Effector memory CD4-positive, alpha-beta T cell (primary cell): ENCODE measurements around the gene YWHAG.
"Not testable (repeated sequence)": the region's sequence is repeated elsewhere in the genome, so short reads cannot be mapped to it uniquely, and the experiment has no call there.

ENCODE experiments used
- DNase-seq, 3 donors: peaks; one replicate each; pipeline ENCODE4 v3.0.0-alpha.2; 2020
- H3K27ac ChIP-seq: 2 replicates; pipeline ENCODE4 v1.7.0; 2013; ENCODE audit warnings: mild to moderate bottlenecking, low read length, moderate library complexity; ENCODE audit not compliant: insufficient read depth, poor library complexity, severe bottlenecking
- H3K27me3 ChIP-seq: replicated peaks from 2 replicates; pipeline ENCODE4 v1.7.0; 2013; ENCODE audit warnings: mild to moderate bottlenecking, low read length; ENCODE audit not compliant: insufficient read depth, control insufficient read depth, poor library complexity, severe bottlenecking
- H3K36me3 ChIP-seq: 2 replicates; pipeline ENCODE4 v1.7.0; 2013; ENCODE audit warnings: mild to moderate bottlenecking, low read length, moderate library complexity; ENCODE audit not compliant: control insufficient read depth, insufficient read depth
- H3K4me1 ChIP-seq: 2 replicates; pipeline ENCODE4 v1.7.0; 2013; ENCODE audit warnings: low read length, mild to moderate bottlenecking; ENCODE audit not compliant: control insufficient read depth, insufficient read depth, poor library complexity, severe bottlenecking
- H3K4me3 ChIP-seq: 2 replicates; pipeline ENCODE4 v1.7.0; 2013; ENCODE audit warnings: low read length, low read depth, mild to moderate bottlenecking; ENCODE audit not compliant: insufficient read depth, poor library complexity, severe bottlenecking
- H3K9me3 ChIP-seq: 2 replicates; pipeline ENCODE4 v1.7.0; 2013; ENCODE audit warnings: mild to moderate bottlenecking, low read length, moderate library complexity; ENCODE audit not compliant: control insufficient read depth

Gene YWHAG

DNA sequence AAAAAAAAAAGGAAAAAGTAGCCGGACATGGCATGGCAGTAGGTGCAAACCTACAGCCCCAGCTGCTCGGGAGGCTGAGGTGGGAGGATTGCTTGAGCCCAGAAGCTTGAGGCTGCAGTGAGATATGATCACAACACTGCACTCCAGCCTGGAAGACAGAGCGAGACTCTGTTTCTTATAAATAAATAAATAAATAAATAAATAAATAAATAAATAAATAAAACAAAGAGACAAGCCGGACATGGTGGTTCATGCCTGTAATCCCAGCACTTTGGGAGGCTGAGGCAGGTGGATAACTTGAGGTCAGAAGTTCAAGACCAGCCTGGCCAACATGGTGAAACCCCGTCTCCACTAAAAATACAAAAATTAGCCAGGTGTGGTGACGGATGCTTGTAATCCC is 44.1 kb downstream of the YWHAG start:
- H3K9me3 ChIP-seq, DNase-seq, H3K36me3 ChIP-seq, H3K4me3 ChIP-seq, H3K27me3 ChIP-seq, H3K27ac ChIP-seq: not testable (repeated sequence)
- peaks cover 16% of the 10 kb centered on the region for H3K4me1 ChIP-seq

- Histone ChIP-seq H3K9me3 (no peaks in the 10 kb centered on the region), H3K27me3 (no peaks in the 10 kb centered on the region), H3K36me3 (no peaks in the 10 kb centered on the region), H3K4me1 (peaks cover 15% of the 10 kb centered on the region), H3K27ac (no peak overlapping the region), H3K4me3 (no peak overlapping the region)
- peak; percentile 89 to 93 (median 89) for DNase-seq
Observed at GRCh38 chr7:76314042-76314721, 44.6 kb downstream of the YWHAG start.

DNA sequence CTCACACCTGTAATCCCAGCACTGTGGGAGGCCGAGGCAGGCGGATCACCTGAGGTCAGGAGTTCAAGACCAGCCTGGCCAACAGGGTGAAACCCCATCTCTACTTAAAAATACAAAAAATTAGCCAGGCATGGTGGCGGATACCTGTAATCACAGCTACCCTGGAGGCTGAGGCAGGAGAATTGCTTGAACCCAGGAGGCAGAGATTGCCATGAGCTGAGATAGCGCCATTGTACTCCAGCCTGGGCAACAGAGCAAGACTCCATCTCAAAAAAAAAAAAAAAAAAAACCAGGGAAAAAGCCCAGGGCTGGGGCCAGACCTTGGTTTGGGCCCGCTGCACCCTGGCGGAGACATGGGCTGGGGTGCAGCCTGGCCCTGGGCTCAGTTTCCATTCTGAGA is 47.0 kb downstream of the YWHAG start:
- H3K27me3 ChIP-seq, DNase-seq, H3K36me3 ChIP-seq, H3K27ac ChIP-seq, H3K4me1 ChIP-seq, H3K9me3 ChIP-seq, H3K4me3 ChIP-seq: not testable (repeated sequence)

GRCh38 chr7:76310102-76310957 is 48.5 kb downstream of the YWHAG start:
- no peaks in the 10 kb centered on the region for H3K9me3 ChIP-seq
- no peaks in the 10 kb centered on the region for H3K27me3 ChIP-seq
- H3K4me3 ChIP-seq: no peak overlapping the region
- peaks cover 5% of the 10 kb centered on the region for H3K4me1 ChIP-seq
- no peak for DNase-seq
- no peak overlapping the region for H3K27ac ChIP-seq
- H3K36me3 ChIP-seq: no peaks in the 10 kb centered on the region

DNA sequence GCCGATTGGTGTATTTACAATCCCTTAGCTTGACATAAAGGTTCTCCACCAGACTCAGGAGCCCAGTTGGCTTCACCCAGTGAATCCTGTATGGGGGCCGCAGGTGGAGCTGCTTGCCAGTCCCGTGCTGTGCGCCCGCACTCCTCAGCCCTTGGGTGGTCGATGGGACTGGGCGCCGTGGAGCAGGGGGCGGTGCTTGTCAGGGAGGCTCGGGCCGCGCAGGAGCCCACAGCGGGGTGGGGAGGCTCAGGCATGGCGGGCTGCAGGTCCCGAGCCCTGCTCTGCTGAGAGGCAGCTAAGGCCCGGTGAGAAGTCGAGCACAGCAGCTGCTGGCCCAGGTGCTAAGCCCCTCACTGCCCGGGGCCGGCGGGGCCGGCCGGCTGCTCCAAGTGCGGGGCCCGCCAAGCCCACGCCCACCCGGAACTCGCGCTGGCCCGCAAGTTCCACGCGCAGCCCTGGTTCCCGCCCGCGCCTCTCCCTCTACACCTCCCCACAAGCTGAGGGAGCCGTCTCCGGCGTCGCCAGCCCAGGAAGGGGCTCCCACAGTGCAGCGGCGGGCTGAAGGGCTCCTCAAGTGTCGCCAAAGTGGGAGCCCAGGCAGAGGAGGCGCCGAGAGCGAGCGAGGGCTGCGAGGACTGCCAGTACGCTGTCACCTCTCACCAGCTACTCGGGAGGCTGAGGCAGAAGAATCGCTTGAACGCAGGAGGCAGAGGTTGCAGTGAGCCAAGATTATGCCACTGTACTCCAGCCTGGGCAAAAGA is 49.3 kb downstream of the YWHAG start:
- not testable (repeated sequence) for H3K9me3 ChIP-seq, H3K4me1 ChIP-seq, DNase-seq, H3K27ac ChIP-seq, H3K36me3 ChIP-seq, H3K27me3 ChIP-seq, H3K4me3 ChIP-seq

GRCh38 chr7:76308874-76309273 is 49.9 kb downstream of the YWHAG start:
- not testable (repeated sequence) for H3K4me3 ChIP-seq, H3K27ac ChIP-seq, H3K4me1 ChIP-seq, H3K27me3 ChIP-seq, DNase-seq, H3K36me3 ChIP-seq, H3K9me3 ChIP-seq

DNA sequence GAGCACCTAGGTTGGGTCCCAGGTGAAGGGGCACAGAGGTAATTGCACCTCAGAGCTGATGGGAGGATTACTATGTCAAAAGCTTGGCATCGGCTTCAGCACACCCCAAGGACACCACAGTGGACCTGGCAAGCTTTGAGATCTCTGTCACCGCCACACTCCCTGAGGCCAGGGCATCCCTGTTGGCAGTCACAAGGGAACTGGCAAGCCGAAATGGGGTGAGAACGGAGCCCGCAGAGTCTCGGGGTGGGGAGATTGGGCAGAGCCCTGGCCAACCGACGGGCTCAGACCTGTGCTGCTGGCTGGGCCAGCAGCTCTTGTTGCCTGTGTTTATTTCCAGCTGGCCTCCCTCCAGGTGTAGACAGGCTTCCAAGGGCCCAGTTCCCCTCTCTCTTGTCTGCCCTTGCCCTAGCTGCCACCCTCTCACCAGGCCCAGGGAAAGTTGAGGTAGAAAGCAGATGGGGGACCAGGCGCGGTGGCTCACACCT is 53.9 kb downstream of the YWHAG start:
- H3K27me3 ChIP-seq: no peaks in the 10 kb centered on the region
- H3K4me3 ChIP-seq: no peak overlapping the region
- H3K9me3 ChIP-seq: no peaks in the 10 kb centered on the region
- H3K4me1 ChIP-seq: peaks cover 8% of the 10 kb centered on the region
- no peak overlapping the region for H3K27ac ChIP-seq
- DNase-seq: no peak
- no peaks in the 10 kb centered on the region for H3K36me3 ChIP-seq

DNA sequence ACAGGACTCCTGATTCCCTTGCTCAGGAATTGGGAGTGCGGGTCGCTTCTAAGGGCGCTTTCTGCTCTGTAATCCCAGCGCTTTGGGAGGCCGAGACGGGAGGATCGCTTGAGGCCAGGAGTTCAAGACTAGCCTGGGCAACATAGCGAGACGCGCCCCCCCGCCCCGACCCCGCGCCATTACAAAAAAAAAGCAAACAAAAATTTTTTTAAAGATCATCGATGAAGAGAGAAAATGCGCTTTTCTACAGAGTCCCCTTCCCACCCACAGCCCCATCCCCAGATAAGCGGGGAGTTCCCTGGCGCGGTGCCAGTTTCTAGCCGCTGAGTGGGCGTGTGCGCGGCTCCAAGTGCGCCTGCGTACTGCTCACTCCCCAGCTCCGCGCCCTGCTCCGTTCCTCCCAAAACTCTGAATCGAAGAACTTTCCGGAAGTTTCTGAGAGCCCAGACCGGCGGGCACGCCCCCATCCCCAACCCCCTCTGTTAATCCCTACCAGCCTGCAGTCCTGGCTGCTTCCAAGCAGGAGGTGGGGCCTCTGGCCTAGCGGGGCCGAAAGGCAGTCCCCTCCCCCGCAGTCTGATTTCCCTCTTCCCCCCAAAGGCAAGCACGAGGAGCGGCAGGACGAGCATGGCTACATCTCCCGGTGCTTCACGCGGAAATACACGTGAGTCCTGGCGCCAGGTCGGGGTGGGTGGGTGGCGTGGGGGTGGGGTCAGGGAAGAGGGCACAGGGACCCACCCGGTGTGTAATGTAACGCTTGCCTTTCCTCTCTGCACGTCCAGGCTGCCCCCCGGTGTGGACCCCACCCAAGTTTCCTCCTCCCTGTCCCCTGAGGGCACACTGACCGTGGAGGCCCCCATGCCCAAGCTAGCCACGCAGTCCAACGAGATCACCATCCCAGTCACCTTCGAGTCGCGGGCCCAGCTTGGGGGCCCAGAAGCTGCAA is 55.3 kb downstream of the YWHAG start:
- H3K9me3 ChIP-seq: no peaks in the 10 kb centered on the region
- no peaks in the 10 kb centered on the region for H3K27me3 ChIP-seq
- H3K36me3 ChIP-seq: no peaks in the 10 kb centered on the region
- DNase-seq: peak; percentile 67 to 81 (median 73)
- peak overlapping the region; percentile 65 for H3K27ac ChIP-seq
- peaks cover 8% of the 10 kb centered on the region for H3K4me1 ChIP-seq
- H3K4me3 ChIP-seq: peak overlapping the region; percentile 62
